SK-N-SH treated with all-trans-retinoic acid at 6 μM for 48 hours (cell line): ENCODE measurements around the gene ARL6IP4.

Source experiments
- ATAC-seq: fragments of 200-7000 bp; cut with Tn5 transposase; 3 replicates; pipeline ENCODE4 v1.9.1; 2020; ENCODE audit warnings: mild to moderate bottlenecking, moderate library complexity
- ARNTL ChIP-seq: fragments of 450-650 bp; formaldehyde crosslinking; IDR thresholded peaks from 2 replicates; pipeline ENCODE4 v1.5.0; 2020; ENCODE audit warnings: low read depth, mild to moderate bottlenecking, moderate library complexity, borderline replicate concordance
- BACH2 ChIP-seq: fragments of 250-450 bp; sonication (Bioruptor Pico); IDR thresholded peaks from 2 replicates; pipeline ENCODE4 v1.9.0; 2021; ENCODE audit warnings: mild to moderate bottlenecking, borderline replicate concordance
- CREB5 ChIP-seq: fragments of 250-450 bp; sonication (Bioruptor Pico); IDR thresholded peaks from 2 replicates; pipeline ENCODE4 v1.5.1; 2020; ENCODE audit warnings: low read depth, mild to moderate bottlenecking, moderate library complexity
- CSDC2 ChIP-seq: fragments of 250-450 bp; sonication (Bioruptor Pico); IDR thresholded peaks from 2 replicates; pipeline ENCODE4 v1.5.0; 2020; ENCODE audit warnings: mild to moderate bottlenecking, moderate library complexity
- CSRNP3 ChIP-seq: fragments of 250-450 bp; sonication (Bioruptor Pico); IDR thresholded peaks from 2 replicates; pipeline ENCODE4 v1.5.1; 2021; ENCODE audit warnings: mild to moderate bottlenecking, moderate library complexity
- ESRRG ChIP-seq: fragments of 250-450 bp; sonication (Bioruptor Pico); IDR thresholded peaks from 2 replicates; pipeline ENCODE4 v1.6.1; 2021; ENCODE audit warnings: mild to moderate bottlenecking
- GLIS3 ChIP-seq: fragments of 250-450 bp; sonication (Bioruptor Pico); IDR thresholded peaks from 2 replicates; pipeline ENCODE4 v1.5.0; 2020; ENCODE audit warnings: mild to moderate bottlenecking, moderate library complexity
- OSR1 ChIP-seq: fragments of 250-450 bp; sonication (Bioruptor Pico); IDR thresholded peaks from 2 replicates; pipeline ENCODE4 v1.8.0; 2022; ENCODE audit warnings: moderate library complexity, mild to moderate bottlenecking, inconsistent platforms
- PPARA ChIP-seq: fragments of 250-450 bp; sonication (Bioruptor Pico); IDR thresholded peaks from 2 replicates; pipeline ENCODE4 v1.5.0; 2020; ENCODE audit warnings: mild to moderate bottlenecking, borderline replicate concordance
- RARB ChIP-seq: fragments of 250-450 bp; sonication (Bioruptor Pico); IDR thresholded peaks from 2 replicates; pipeline ENCODE4 v1.8.0; 2021; ENCODE audit warnings: mild to moderate bottlenecking, moderate library complexity
- SNAI2 ChIP-seq: fragments of 250-450 bp; sonication (Bioruptor Pico); IDR thresholded peaks from 2 replicates; pipeline ENCODE4 v1.5.0; 2020; ENCODE audit warnings: mild to moderate bottlenecking, moderate library complexity
- TCF4 ChIP-seq: fragments of 250-450 bp; sonication (Bioruptor Pico); IDR thresholded peaks from 2 replicates; pipeline ENCODE4 v1.8.0; 2021; ENCODE audit warnings: mild to moderate bottlenecking, moderate library complexity, borderline replicate concordance
- TSHZ2 ChIP-seq: fragments of 250-450 bp; sonication (Bioruptor Pico); IDR thresholded peaks from 2 replicates; pipeline ENCODE4 v1.5.0; 2020; ENCODE audit warnings: mild to moderate bottlenecking, moderate library complexity
- ZC3H10 ChIP-seq: fragments of 250-450 bp; sonication (Bioruptor Pico); IDR thresholded peaks from 2 replicates; pipeline ENCODE4 v1.5.1; 2021; ENCODE audit warnings: mild to moderate bottlenecking, moderate library complexity
- ZFP3 ChIP-seq: fragments of 250-450 bp; sonication (Bioruptor Pico); IDR thresholded peaks from 2 replicates; pipeline ENCODE4 v1.5.0; 2020; ENCODE audit warnings: mild to moderate bottlenecking, moderate library complexity
- ZFP30 ChIP-seq: fragments of 450-650 bp; formaldehyde crosslinking; IDR thresholded peaks from 2 replicates; pipeline ENCODE4 v1.5.0; 2022; ENCODE audit warnings: mild to moderate bottlenecking, moderate library complexity
- ZNF565 ChIP-seq: fragments of 450-650 bp; formaldehyde crosslinking; conservative IDR thresholded peaks from 2 replicates; pipeline ENCODE4 v1.5.0; 2020; ENCODE audit warnings: low read depth, mild to moderate bottlenecking, moderate library complexity
- ZNF70 ChIP-seq: fragments of 450-650 bp; formaldehyde crosslinking; IDR thresholded peaks from 2 replicates; pipeline ENCODE4 v1.5.0; 2020; ENCODE audit warnings: mild to moderate bottlenecking, moderate library complexity

Gene ARL6IP4

GRCh38 chr12:122979001-122979907 is 1.2 kb upstream of the ARL6IP4 start:
- ATAC-seq, result no peak
- TF ChIP-seq TCF4 (CRISPR knock-in tag), result no peak
- no peak for TF ChIP-seq ZNF70 (CRISPR knock-in tag)
- TF ChIP-seq SNAI2 (CRISPR knock-in tag), result no peak
- TF ChIP-seq TSHZ2 (CRISPR knock-in tag), result no peak
- no peak for TF ChIP-seq ESRRG
- no peak for TF ChIP-seq PPARA (CRISPR knock-in tag)
- no peak for TF ChIP-seq BACH2 (CRISPR knock-in tag)

- no peak for TF ChIP-seq GLIS3
- TF ChIP-seq TCF4 (CRISPR knock-in tag), result no peak
- no peak for TF ChIP-seq ZFP30
- no peak for TF ChIP-seq OSR1
- no peak for TF ChIP-seq CSDC2 (CRISPR knock-in tag)
- no peak for TF ChIP-seq ESRRG
- TF ChIP-seq TSHZ2 (CRISPR knock-in tag), result no peak
- TF ChIP-seq ZNF565 (CRISPR knock-in tag), result no peak
- no peak for TF ChIP-seq SNAI2 (CRISPR knock-in tag)
- TF ChIP-seq CREB5, result no peak
- TF ChIP-seq ZC3H10 (CRISPR knock-in tag), result no peak
- no peak for TF ChIP-seq CSRNP3 (CRISPR knock-in tag)
- TF ChIP-seq ZNF70 (CRISPR knock-in tag), result no peak
- no peak for TF ChIP-seq ZFP3 (CRISPR knock-in tag)
- TF ChIP-seq, all 23 proteins: peak for 0
- no peak for ATAC-seq
Measured at GRCh38 chr12:122979908-122980182, 636 bp upstream of the ARL6IP4 start.

- TF ChIP-seq CSDC2 (CRISPR knock-in tag), result no peak
- TF ChIP-seq SNAI2 (CRISPR knock-in tag), result no peak
- peak; percentile 35 for ATAC-seq
Measured at GRCh38 chr12:122981036-122981471, 573 bp downstream of the ARL6IP4 start.

- TF ChIP-seq ZC3H10 (CRISPR knock-in tag) (no peak), ESRRG (no peak), RARB (CRISPR knock-in tag) (no peak), ZFP3 (CRISPR knock-in tag) (no peak), ZFP30 (no peak), ARNTL (CRISPR knock-in tag) (no peak), CREB5 (no peak), TSHZ2 (CRISPR knock-in tag) (no peak), TCF4 (CRISPR knock-in tag) (no peak), GLIS3 (no peak)
- TF ChIP-seq, all 23 proteins: peak for 0
- no peak for ATAC-seq
Measured at GRCh38 chr12:122981587-122982476, 1.4 kb downstream of the ARL6IP4 start.
